Stimulated activated CD4-positive, alpha-beta T cell treated with anti-CD3 and anti-CD28 coated beads, Interleukin-4, amount 100 ng/mL, for 48 hours (primary cell): ENCODE results near the gene LRRC41.
"Not testable (repeated sequence)": the region's sequence is repeated elsewhere in the genome, so short reads cannot be mapped to it uniquely, and the experiment has no call there.

Experiments
- DNase-seq, 2 donors: peaks; one replicate each; pipeline ENCODE4 v3.0.0-alpha.2; 2020; ENCODE audit warnings: low read depth in 2 of 2

The LRRC41 gene

GRCh38 chr1:46244656-46245371, 58.6 kb downstream of the LRRC41 start:
- no peak for DNase-seq

GRCh38 chr1:46243831-46244230, 59.6 kb downstream of the LRRC41 start:
- not testable (repeated sequence) for DNase-seq

- DNase-seq = no peak
Observed at GRCh38 chr1:46242918-46243317, 60.5 kb downstream of the LRRC41 start.

- DNase-seq = not testable (repeated sequence)
Observed at GRCh38 chr1:46241733-46242132, 61.7 kb downstream of the LRRC41 start.

GRCh38 chr1:46238865-46239264, 64.6 kb downstream of the LRRC41 start:
- DNase-seq = not testable (repeated sequence)

- DNase-seq = no peak
Observed at GRCh38 chr1:46236882-46237281, 66.5 kb downstream of the LRRC41 start.

- DNase-seq = not testable (repeated sequence)
Observed at GRCh38 chr1:46231231-46231630, 72.2 kb downstream of the LRRC41 start.
